HepG2 (cell line): ENCODE data around the gene AGAP3. TPM values are rescaled to one million over a fixed set of nuclear protein-coding genes. Genes with fewer than 3 reads are reported as not detected.

Experiments
- EHMT2 ChIP-seq: fragments of 200-600 bp; sonication (generic); IDR thresholded peaks from 2 replicates; pipeline ENCODE4 v1.7.0; 2017; ENCODE audit warnings: antibody characterized with exemption, low read depth, low read length, borderline replicate concordance
- FIP1L1 ChIP-seq: fragments of 200-400 bp; formaldehyde crosslinking; IDR thresholded peaks from 2 replicates; pipeline ENCODE4 v1.6.1; 2018; ENCODE audit warnings: low read depth, mild to moderate bottlenecking, low read length, moderate library complexity, borderline replicate concordance; ENCODE audit not compliant: insufficient read depth
- FOXC1 ChIP-seq: sonication (generic); formaldehyde crosslinking; IDR thresholded peaks from 2 replicates; pipeline ENCODE4 v1.8.0; 2022; ENCODE audit warnings: mild to moderate bottlenecking, missing genetic modification reagents, borderline replicate concordance
- HDAC2 ChIP-seq: sonication (generic); formaldehyde crosslinking; IDR thresholded peaks from 2 replicates; pipeline ENCODE4 v1.4.0; 2020; ENCODE audit warnings: missing genetic modification reagents
- HOXA5 ChIP-seq: sonication (generic); formaldehyde crosslinking; IDR thresholded peaks from 2 replicates; pipeline ENCODE4 v1.4.0; 2020; ENCODE audit warnings: missing genetic modification reagents
- MTA3 ChIP-seq: sonication (generic); formaldehyde crosslinking; IDR thresholded peaks from 2 replicates; pipeline ENCODE4 v1.4.0; 2020; ENCODE audit warnings: missing genetic modification reagents
- NFE2L1 ChIP-seq: sonication (generic); formaldehyde crosslinking; IDR thresholded peaks from 2 replicates; pipeline ENCODE4 v1.4.0; 2020; ENCODE audit warnings: missing genetic modification reagents, mild to moderate bottlenecking, borderline replicate concordance
- NFE2L2 ChIP-seq: fragments of 150-350 bp; IDR thresholded peaks from 2 replicates; pipeline ENCODE4 v1.6.1; 2014; ENCODE audit warnings: low read length
- PLSCR1 ChIP-seq: sonication (generic); formaldehyde crosslinking; IDR thresholded peaks from 2 replicates; pipeline ENCODE4 v1.5.0; 2020; ENCODE audit warnings: missing genetic modification reagents, mild to moderate bottlenecking, borderline replicate concordance
- SMAD3 ChIP-seq: sonication (generic); formaldehyde crosslinking; IDR thresholded peaks from 2 replicates; pipeline ENCODE4 v1.4.0; 2020; ENCODE audit warnings: missing genetic modification reagents
- SNAI1 ChIP-seq: sonication (generic); formaldehyde crosslinking; IDR thresholded peaks from 2 replicates; pipeline ENCODE4 v1.5.0; 2020; ENCODE audit warnings: mild to moderate bottlenecking, missing genetic modification reagents, borderline replicate concordance
- SPEN ChIP-seq: sonication (generic); formaldehyde crosslinking; IDR thresholded peaks from 2 replicates; pipeline ENCODE4 v1.5.1; 2020; ENCODE audit warnings: low read depth, mild to moderate bottlenecking, missing genetic modification reagents
- SRSF1 ChIP-seq: fragments of 200-400 bp; formaldehyde crosslinking; optimal IDR thresholded peaks from 2 replicates; pipeline ENCODE3; 2017; ENCODE audit warnings: mild to moderate bottlenecking, low read depth, low read length, moderate library complexity
- TEF ChIP-seq: sonication (generic); formaldehyde crosslinking; IDR thresholded peaks from 2 replicates; pipeline ENCODE4 v1.5.0; 2020; ENCODE audit warnings: missing genetic modification reagents
- ZFP36L2 ChIP-seq: sonication (generic); formaldehyde crosslinking; IDR thresholded peaks from 2 replicates; pipeline ENCODE4 v1.4.0; 2020; ENCODE audit warnings: missing genetic modification reagents
- ZNF3 ChIP-seq: IDR thresholded peaks from 2 replicates; pipeline ENCODE4 v1.7.0; 2017; ENCODE audit warnings: inconsistent platforms
- ZNF441 ChIP-seq: sonication (generic); formaldehyde crosslinking; IDR thresholded peaks from 2 replicates; pipeline ENCODE4 v1.7.0; 2021; ENCODE audit warnings: missing genetic modification reagents, borderline replicate concordance
- ZNF546 ChIP-seq: sonication (generic); formaldehyde crosslinking; conservative IDR thresholded peaks from 2 replicates; pipeline ENCODE4 v1.8.1; 2023; ENCODE audit warnings: mild to moderate bottlenecking, missing genetic modification reagents
- ZNF605 ChIP-seq: sonication (generic); formaldehyde crosslinking; IDR thresholded peaks from 2 replicates; pipeline ENCODE4 v1.8.0; 2022; ENCODE audit warnings: mild to moderate bottlenecking, missing genetic modification reagents
- ZNF746 ChIP-seq: sonication (generic); formaldehyde crosslinking; IDR thresholded peaks from 2 replicates; pipeline ENCODE4 v1.8.0; 2022; ENCODE audit warnings: mild to moderate bottlenecking, missing genetic modification reagents
- ZNF790 ChIP-seq: sonication (generic); formaldehyde crosslinking; IDR thresholded peaks from 2 replicates; pipeline ENCODE4 v1.8.0; 2022; ENCODE audit warnings: missing genetic modification reagents, mild to moderate bottlenecking, borderline replicate concordance
- ZNF839 ChIP-seq: sonication (generic); formaldehyde crosslinking; IDR thresholded peaks from 2 replicates; pipeline ENCODE4 v1.4.0; 2020; ENCODE audit warnings: missing genetic modification reagents, mild to moderate bottlenecking, borderline replicate concordance
- polyA plus RNA-seq, 8 experiments: library from polyadenylated mRNA; depleted of rRNA in 3 of 8; stranded (reverse) in 7 of 8; unstranded in 1 of 8; fragments of >200 nt; fragmentation: Illumina TruSeq in 4 of 8; extraction: Trizol in 4 of 8; gene quantifications; 2 replicates each; pipeline versions ENCODE4 v1.2.1 to v1.2.3, GENCODE V29; 2011 to 2016; ENCODE audit warnings: low read depth in 4 of 8, missing spikeins in 1 of 8, mixed read lengths in 1 of 8; ENCODE audit not compliant: insufficient read depth in 1 of 8
- total RNA-seq, 5 experiments: library from RNA; depleted of rRNA; stranded (reverse); fragments of >200 nt; fragmentation: Illumina TruSeq; extraction: Trizol; gene quantifications; 2 replicates each; pipeline ENCODE4 v1.2.3, GENCODE V29; 2016; ENCODE audit warnings: low read depth in 1 of 5
- TF ChIP-seq, protein P1 (sequence below): sonication (generic); formaldehyde crosslinking; IDR thresholded peaks from 2 replicates; pipeline ENCODE4 v1.8.1; 2023; ENCODE audit warnings: mild to moderate bottlenecking, moderate library complexity, missing genetic modification reagents
- TF ChIP-seq, protein P2 (sequence below): sonication (generic); formaldehyde crosslinking; IDR thresholded peaks from 2 replicates; pipeline ENCODE4 v1.5.0; 2020; ENCODE audit warnings: missing genetic modification reagents

AGAP3 gene
- total and polyA plus RNA-seq, 2 of the 13 experiments (the other 11 are each of a cell fraction or from before 2014, with no cell fraction given) = 31.3 to 61.4 TPM

DNA sequence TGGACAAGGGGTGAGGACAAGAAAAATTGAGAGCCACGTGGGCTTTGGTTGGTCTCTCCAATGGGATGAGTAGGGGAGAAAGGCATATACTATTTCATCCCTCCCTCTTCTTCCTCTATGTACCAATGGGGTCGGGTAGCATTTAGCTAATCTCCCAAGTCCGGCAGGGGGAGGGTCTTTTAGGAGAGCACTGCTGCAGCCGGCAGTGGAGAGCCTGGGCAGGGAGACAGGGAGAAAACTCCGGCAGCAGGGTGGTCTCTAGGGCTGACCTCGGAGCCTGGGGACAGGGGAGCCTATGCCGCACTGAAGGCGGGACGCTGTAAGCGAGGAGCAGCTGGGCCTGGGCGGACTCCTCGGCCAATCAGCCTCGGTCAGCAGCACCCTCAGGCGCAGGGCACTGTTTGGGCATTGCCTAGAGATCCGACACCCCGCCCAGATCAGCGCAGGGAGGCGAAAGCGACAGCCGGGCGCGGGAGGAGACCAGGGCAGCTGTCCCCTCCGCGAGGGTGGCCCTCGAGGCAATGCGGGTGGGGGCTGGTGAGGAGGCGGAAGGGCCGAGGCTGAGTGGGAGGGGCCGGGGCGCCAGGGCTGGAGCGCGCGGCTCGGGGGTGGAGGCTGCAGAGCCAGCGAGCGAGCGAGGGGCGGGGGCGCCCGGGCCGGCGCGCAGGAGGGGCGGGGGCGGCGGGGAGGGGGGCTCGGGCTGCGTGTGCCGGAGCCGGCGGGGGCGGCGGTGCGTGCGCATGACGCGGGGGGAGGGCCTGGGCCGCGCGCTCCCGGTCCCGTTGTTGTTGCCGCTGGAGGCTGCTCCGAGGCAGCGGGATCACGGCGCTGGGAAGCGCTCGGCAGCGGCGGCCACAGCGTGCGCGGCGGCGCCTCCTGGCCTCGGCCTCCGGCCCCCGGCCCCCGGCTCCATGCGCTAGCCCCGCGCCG, at the start of gene AGAP3 (continued):
- TF ChIP-seq FOXC1 (CRISPR knock-in tag) = no peak
- no peak for TF ChIP-seq NFE2L2
- TF ChIP-seq FIP1L1 = no peak
- TF ChIP-seq SMAD3 = no peak
- 0 out of 2 replicates have a peak, but pooled peaks have one; percentile 50 for TF ChIP-seq ZNF839
- peak; percentile 25; the same call in 1 of the 2 replicates for TF ChIP-seq ZNF605 (CRISPR knock-in tag)
- no peak for TF ChIP-seq ZNF441 (CRISPR knock-in tag)
- TF ChIP-seq MTA3 = no peak
- TF ChIP-seq, protein P1, sequence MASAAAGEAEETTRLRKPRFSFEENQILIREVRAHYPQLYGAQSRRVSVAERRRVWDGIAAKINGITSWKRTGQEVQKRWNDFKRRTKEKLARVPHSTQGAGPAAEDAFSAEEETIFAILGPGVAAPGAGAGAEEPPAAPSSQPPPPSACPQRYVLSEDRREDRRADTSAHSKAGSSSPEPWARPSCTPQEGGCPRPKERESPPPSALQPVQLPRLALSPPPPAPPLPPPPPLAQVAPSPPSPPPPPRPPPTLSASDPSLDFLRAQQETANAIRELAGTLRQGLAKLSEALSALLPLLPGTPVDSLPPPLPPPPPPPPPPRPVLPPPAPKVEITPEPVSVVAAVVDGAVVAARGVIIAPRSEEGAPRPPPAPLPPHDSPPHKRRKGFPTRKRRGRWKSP (CRISPR knock-in tag) = no peak
- TF ChIP-seq SNAI1 (CRISPR knock-in tag) = no peak
- TF ChIP-seq NFE2L1 (CRISPR knock-in tag) = no peak
- TF ChIP-seq SPEN = peak; percentile 60
- no peak for TF ChIP-seq ZNF3 (CRISPR knock-in tag)
- TF ChIP-seq HDAC2 (CRISPR knock-in tag) = no peak
- TF ChIP-seq ZNF746 = peak; percentile 60; the same call in 1 of the 2 replicates
- TF ChIP-seq TEF = no peak
- TF ChIP-seq ZNF790 = no peak
- TF ChIP-seq EHMT2 = no peak
- 0 out of 2 replicates have a peak, but pooled peaks have one; percentile 53 for TF ChIP-seq HOXA5
- 0 out of 2 replicates have a peak, but pooled peaks have one; percentile 32 for TF ChIP-seq ZNF546
- no peak for TF ChIP-seq ZFP36L2 (CRISPR knock-in tag)
- no peak for TF ChIP-seq SRSF1
- TF ChIP-seq, protein P2, sequence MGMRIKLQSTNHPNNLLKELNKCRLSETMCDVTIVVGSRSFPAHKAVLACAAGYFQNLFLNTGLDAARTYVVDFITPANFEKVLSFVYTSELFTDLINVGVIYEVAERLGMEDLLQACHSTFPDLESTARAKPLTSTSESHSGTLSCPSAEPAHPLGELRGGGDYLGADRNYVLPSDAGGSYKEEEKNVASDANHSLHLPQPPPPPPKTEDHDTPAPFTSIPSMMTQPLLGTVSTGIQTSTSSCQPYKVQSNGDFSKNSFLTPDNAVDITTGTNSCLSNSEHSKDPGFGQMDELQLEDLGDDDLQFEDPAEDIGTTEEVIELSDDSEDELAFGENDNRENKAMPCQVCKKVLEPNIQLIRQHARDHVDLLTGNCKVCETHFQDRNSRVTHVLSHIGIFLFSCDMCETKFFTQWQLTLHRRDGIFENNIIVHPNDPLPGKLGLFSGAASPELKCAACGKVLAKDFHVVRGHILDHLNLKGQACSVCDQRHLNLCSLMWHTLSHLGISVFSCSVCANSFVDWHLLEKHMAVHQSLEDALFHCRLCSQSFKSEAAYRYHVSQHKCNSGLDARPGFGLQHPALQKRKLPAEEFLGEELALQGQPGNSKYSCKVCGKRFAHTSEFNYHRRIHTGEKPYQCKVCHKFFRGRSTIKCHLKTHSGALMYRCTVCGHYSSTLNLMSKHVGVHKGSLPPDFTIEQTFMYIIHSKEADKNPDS (CRISPR knock-in tag) = no peak
- no peak for TF ChIP-seq PLSCR1 (CRISPR knock-in tag)
